K562 (cell line): ENCODE results near the gene DRG1. TPM values are rescaled to one million over a fixed set of nuclear protein-coding genes. Genes with fewer than 3 reads are reported as not detected.
A peak's percentile ranks its signal among the peaks of the same experiment; 100 is the strongest.

Experiments
- ATAC-seq: fragments of 200-7000 bp; cut with Tn5 transposase; 3 replicates; pipeline ENCODE4 v1.9.1; 2020; ENCODE audit warnings: moderate library complexity
- BruUV-seq: library from RNA; stranded (reverse); fragments of 400-500 nt; replicated peaks from 2 replicates; lab custom pipeline; 2021; lab: Mats Ljungman, UMichigan
- CTCF ChIA-PET: fragments of 300-600 bp; formaldehyde crosslinking; extraction: SDS; loops from one replicate; lab custom pipeline; 2021; ENCODE audit warnings: low intra/inter-chr PET ratio; lab: Yijun Ruan, JAX
- POLR2A ChIA-PET: fragments of 300-600, 350-650 bp; sonication (Branson Sonifier 250); formaldehyde crosslinking; extraction: SDS; loops from one replicate; lab custom pipeline; 2021; ENCODE audit warnings: antibody characterized with exemption, inconsistent platforms; lab: Yijun Ruan, JAX
- DNase-seq, 4 experiments: peaks; one replicate each; pipeline versions ENCODE4 v3.0.0 to v3.0.0-alpha.2; 2011 to 2018; ENCODE audit warnings: low spot score in 3 of 4, mixed read lengths in 3 of 4; ENCODE audit errors: extremely low read depth in 1 of 4
- FAIRE-seq: peaks from 2 replicates; lab custom pipeline; 2011; peaks lifted over from hg19 to GRCh38; lab: Jason Lieb, UNC
- H2AFZ ChIP-seq: 2 replicates; pipeline ENCODE4 v1.6.0; 2011; ENCODE audit warnings: low read depth, low read length, control low read depth, inconsistent platforms
- H3K27ac ChIP-seq: fragments of 200-600 bp; 3 replicates; pipeline ENCODE4 v1.8.0; 2011; ENCODE audit warnings: low read depth, mild to moderate bottlenecking, control low read depth, inconsistent platforms, low read length, moderate library complexity, mixed read lengths; ENCODE audit errors: extremely low read depth
- H3K27me3 ChIP-seq, 2 experiments: fragments of 300-600 bp in 1 of 2; 2 replicates in 1 of 2; 3 replicates in 1 of 2; pipeline versions ENCODE4 v1.6.0 to v1.8.0; 2011; ENCODE audit warnings: inconsistent platforms in 2 of 2, low read length in 2 of 2, mild to moderate bottlenecking in 1 of 2, mixed read lengths in 1 of 2, moderate library complexity in 1 of 2; ENCODE audit not compliant: control insufficient read depth in 2 of 2, insufficient read depth in 2 of 2
- H3K36me3 ChIP-seq: fragments of 300-600 bp; 3 replicates; pipeline ENCODE4 v1.8.0; 2011; ENCODE audit warnings: mild to moderate bottlenecking, low read length, inconsistent platforms; ENCODE audit not compliant: control insufficient read depth, insufficient read depth
- H3K4me1 ChIP-seq, 2 experiments: fragments of 200-600 bp in 1 of 2; replicated peaks in 1 of 2; 2 replicates in 1 of 2; 3 replicates in 1 of 2; pipeline versions ENCODE4 v1.5.1 to v1.8.0; 2011; ENCODE audit warnings: inconsistent platforms in 2 of 2, low read length in 2 of 2, mild to moderate bottlenecking in 1 of 2, mixed read lengths in 1 of 2, moderate library complexity in 1 of 2; ENCODE audit not compliant: control insufficient read depth in 2 of 2, insufficient read depth in 2 of 2
- H3K4me2 ChIP-seq: 2 replicates; pipeline ENCODE4 v1.6.1; 2011; ENCODE audit warnings: low read length, control low read depth, inconsistent platforms, mixed read lengths; ENCODE audit not compliant: insufficient read depth
- H3K4me3 ChIP-seq: fragments of 200-600 bp; sonication (generic), shearing (Covaris generic); 2 replicates; pipeline ENCODE4 v1.5.1; 2016; ENCODE audit warnings: control low read depth, inconsistent platforms
- H3K79me2 ChIP-seq: fragments of 200-600 bp; 3 replicates; pipeline ENCODE4 v1.8.0; 2011; ENCODE audit warnings: low read length, inconsistent platforms; ENCODE audit not compliant: control insufficient read depth, insufficient read depth
- H3K9ac ChIP-seq, 2 experiments: 2 replicates each; pipeline versions ENCODE4 v1.6.0 to v1.6.1; 2011; ENCODE audit warnings: low read depth in 2 of 2, low read length in 2 of 2, control low read depth in 1 of 2, inconsistent platforms in 1 of 2, mild to moderate bottlenecking in 1 of 2, mixed read lengths in 1 of 2; ENCODE audit not compliant: insufficient read depth in 1 of 2
- H3K9me1 ChIP-seq: one replicate; pipeline ENCODE4 v1.6.0; 2011; ENCODE audit warnings: inconsistent platforms, mild to moderate bottlenecking, low read length, moderate library complexity; ENCODE audit not compliant: control insufficient read depth, insufficient read depth
- H3K9me3 ChIP-seq: replicated peaks from 2 replicates; pipeline ENCODE4 v1.5.1; 2011; ENCODE audit warnings: low read depth, low read length, inconsistent platforms; ENCODE audit not compliant: control insufficient read depth, insufficient read depth
- H4K20me1 ChIP-seq: replicated peaks from 2 replicates; pipeline ENCODE4 v1.6.1; 2011; ENCODE audit warnings: low read length, inconsistent platforms, mixed read lengths; ENCODE audit not compliant: control insufficient read depth, insufficient read depth
- CXXC5 ChIP-seq: fragments of 250-450 bp; sonication (Bioruptor Pico); IDR thresholded peaks from 2 replicates; pipeline ENCODE4 v1.8.0; 2022; ENCODE audit warnings: inconsistent platforms, mild to moderate bottlenecking, moderate library complexity
- MEIS2 ChIP-seq: fragments of 450-650 bp; IDR thresholded peaks from 2 replicates; pipeline ENCODE4 v1.6.1; 2014; ENCODE audit warnings: mild to moderate bottlenecking; ENCODE audit not compliant: partially characterized antibody
- RBM39 ChIP-seq: fragments of 200-400 bp; formaldehyde crosslinking; optimal IDR thresholded peaks from 2 replicates; pipeline ENCODE3; 2018; ENCODE audit warnings: low read depth, low read length
- SRSF9 ChIP-seq: fragments of 200-400 bp; formaldehyde crosslinking; IDR thresholded peaks from 2 replicates; pipeline ENCODE4 v1.6.1; 2017; ENCODE audit warnings: low read depth, low read length, borderline replicate concordance
- STAG1 ChIP-seq: sonication (generic); formaldehyde crosslinking; IDR thresholded peaks from 2 replicates; pipeline ENCODE4 v1.5.0; 2020; ENCODE audit warnings: missing genetic modification reagents, borderline replicate concordance
- ZKSCAN8 ChIP-seq: fragments of 200-800 bp; sonication (Bioruptor generic); IDR thresholded peaks from 2 replicates; pipeline ENCODE4 v1.6.1; 2016; ENCODE audit warnings: missing genetic modification characterization, missing compliant biosample characterization
- ZNF589 ChIP-seq: fragments of 200-800 bp; sonication (Bioruptor generic); IDR thresholded peaks from 2 replicates; pipeline ENCODE4 v1.6.1; 2016; ENCODE audit warnings: low read depth, missing genetic modification characterization, missing compliant biosample characterization
- WGBS: fragments of 100-300 bp; shearing (Covaris generic); methylation state at CpG from one replicate; pipeline ENCODE4 v1.1.6; 2016; ENCODE audit warnings: low coverage, mixed read lengths; ENCODE audit not compliant: insufficient coverage; ENCODE audit errors: missing lambda C conversion rate; 5-methylcytosine and 5-hydroxymethylcytosine counted together
- in situ Hi-C: fragments of 300-500 bp; cut with MboI; formaldehyde crosslinking; loops from 4 replicates; pipeline ENCODE4 v1.15.0; 2018; ENCODE audit warnings: inconsistent platforms, mixed read lengths
- intact Hi-C: fragments of 100-400 bp; cut with micrococcal nuclease; formaldehyde crosslinking; loops from 2 replicates; pipeline ENCODE4 v1.14.2; 2022
- polyA plus RNA-seq, 8 experiments: library from polyadenylated mRNA; depleted of rRNA in 4 of 8; stranded (reverse) in 5 of 8; unstranded in 3 of 8; fragments of >200 nt; fragmentation: Nextera tagmentation in 2 of 8; fragmentation: Illumina TruSeq in 1 of 8; extraction: Ambion mirVana in 2 of 8; extraction: Trizol in 1 of 8; gene quantifications; 2 replicates each; pipeline versions ENCODE4 v1.2.1 to v1.2.3, GENCODE V29; 2011 to 2014; ENCODE audit warnings: inconsistent platforms in 1 of 8, missing spikeins in 1 of 8
- total RNA-seq, 7 experiments: library from RNA; depleted of rRNA in 6 of 7; stranded (reverse); fragments of >200 nt in 6 of 7; fragmentation: Illumina TruSeq in 2 of 7; extraction: Trizol in 2 of 7; gene quantifications; 2 replicates each; pipeline versions ENCODE4 v1.2.1 to v1.2.3, GENCODE V29; 2011 to 2021; ENCODE audit warnings: low replicate concordance in 1 of 7
- TF ChIP-seq, protein P1 (sequence below), 2 experiments: IDR thresholded peaks in 1 of 2; conservative IDR thresholded peaks in 1 of 2; 2 replicates each; pipeline ENCODE4 v1.6.1; 2016; ENCODE audit warnings: low read depth in 2 of 2, mild to moderate bottlenecking in 1 of 2, missing compliant biosample characterization in 1 of 2, missing genetic modification characterization in 1 of 2, moderate library complexity in 1 of 2
- TF ChIP-seq, protein P2 (sequence below): fragments of 450-650 bp; IDR thresholded peaks from 2 replicates; pipeline ENCODE4 v1.6.1; 2016

The DRG1 gene
- total and polyA plus RNA-seq, 9 of the 15 experiments (the other 6 are each of a cell fraction or from before 2014, with no cell fraction given) = 76.4 to 211 (median 93.3) TPM

DNA sequence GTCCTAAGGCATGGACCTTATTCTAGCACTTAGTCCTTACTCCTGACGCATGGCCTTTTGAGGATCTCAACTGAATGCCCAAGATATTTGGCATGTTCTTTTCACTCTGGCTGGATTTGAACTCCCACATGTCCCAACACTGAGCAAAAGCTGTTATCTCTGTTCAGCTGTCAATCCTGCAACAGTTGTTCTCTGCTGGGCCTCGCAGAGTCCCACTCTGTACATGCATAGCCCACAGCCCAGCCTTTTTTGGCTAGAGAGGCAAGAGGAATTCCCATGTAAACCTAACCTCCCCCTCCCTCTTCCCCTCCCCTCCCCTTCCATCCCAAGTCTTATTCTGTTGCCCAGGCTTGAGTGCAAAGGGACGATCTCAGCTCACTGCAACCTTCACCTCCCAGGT is 21.8 kb upstream of the DRG1 start:
- no peak overlapping the region for H3K9ac ChIP-seq
- ATAC-seq (0 out of 3 replicates have a peak, but pooled peaks have one; percentile 39), FAIRE-seq (peak; percentile 15), DNase-seq (no peak)
- in situ Hi-C loops (no loop called here), intact Hi-C loops (no loop called here)
- H3K27ac ChIP-seq = no peak overlapping the region
- H3K4me2 ChIP-seq = no peak overlapping the region
- no peaks in the 10 kb centered on the region for H4K20me1 ChIP-seq
- H3K4me3 ChIP-seq = no peak overlapping the region
- no peak overlapping the region for H2AFZ ChIP-seq
- TF ChIP-seq, protein P1, sequence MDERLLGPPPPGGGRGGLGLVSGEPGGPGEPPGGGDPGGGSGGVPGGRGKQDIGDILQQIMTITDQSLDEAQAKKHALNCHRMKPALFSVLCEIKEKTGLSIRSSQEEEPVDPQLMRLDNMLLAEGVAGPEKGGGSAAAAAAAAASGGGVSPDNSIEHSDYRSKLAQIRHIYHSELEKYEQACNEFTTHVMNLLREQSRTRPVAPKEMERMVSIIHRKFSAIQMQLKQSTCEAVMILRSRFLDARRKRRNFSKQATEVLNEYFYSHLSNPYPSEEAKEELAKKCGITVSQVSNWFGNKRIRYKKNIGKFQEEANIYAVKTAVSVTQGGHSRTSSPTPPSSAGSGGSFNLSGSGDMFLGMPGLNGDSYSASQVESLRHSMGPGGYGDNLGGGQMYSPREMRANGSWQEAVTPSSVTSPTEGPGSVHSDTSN (CRISPR knock-in tag; IDR thresholded peaks at IDR 0.05; ENCODE audit: low read depth) = no peak
- TF ChIP-seq, protein P1 (tag; conservative IDR thresholded peaks at IDR 0.05; ENCODE audit: low read depth) = 0 out of 2 replicates have a peak, but pooled peaks have one; percentile 14
- TF ChIP-seq, protein P2, sequence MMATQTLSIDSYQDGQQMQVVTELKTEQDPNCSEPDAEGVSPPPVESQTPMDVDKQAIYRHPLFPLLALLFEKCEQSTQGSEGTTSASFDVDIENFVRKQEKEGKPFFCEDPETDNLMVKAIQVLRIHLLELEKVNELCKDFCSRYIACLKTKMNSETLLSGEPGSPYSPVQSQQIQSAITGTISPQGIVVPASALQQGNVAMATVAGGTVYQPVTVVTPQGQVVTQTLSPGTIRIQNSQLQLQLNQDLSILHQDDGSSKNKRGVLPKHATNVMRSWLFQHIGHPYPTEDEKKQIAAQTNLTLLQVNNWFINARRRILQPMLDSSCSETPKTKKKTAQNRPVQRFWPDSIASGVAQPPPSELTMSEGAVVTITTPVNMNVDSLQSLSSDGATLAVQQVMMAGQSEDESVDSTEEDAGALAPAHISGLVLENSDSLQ = peak; percentile 78
- TF ChIP-seq RBM39 = no peak
- TF ChIP-seq MEIS2 = peak; percentile 61
- TF ChIP-seq ZNF589 (CRISPR knock-in tag) = no peak
- TF ChIP-seq CXXC5 (CRISPR knock-in tag) = no peak
- TF ChIP-seq ZKSCAN8 (CRISPR knock-in tag) = no peak
- no peak for TF ChIP-seq SRSF9
- TF ChIP-seq STAG1 (CRISPR knock-in tag) = no peak
- H3K4me1 ChIP-seq = no peaks in the 10 kb centered on the region
- POLR2A ChIA-PET = no interaction called here
- H3K79me2 ChIP-seq = no peaks in the 10 kb centered on the region
- no TSS peak for BruUV-seq
- H3K36me3 ChIP-seq = no peaks in the 10 kb centered on the region
- H3K9me3 ChIP-seq = no peaks in the 10 kb centered on the region
- no peaks in the 10 kb centered on the region for H3K9me1 ChIP-seq
- H3K27me3 ChIP-seq = no peaks in the 10 kb centered on the region
- WGBS = 23% methylated on average over 3 of the region's 3 CpGs
- CTCF ChIA-PET = no interaction called here
